ENCODE results near the gene AUTS2. TPM values are rescaled to one million over a fixed set of nuclear protein-coding genes. Genes with fewer than 3 reads are reported as not detected.

AUTS2 gene
- total and polyA plus RNA-seq, 10 donors: 6.1 to 54.8 (median 29.1) TPM

GRCh38 chr7:70189776-70190175 lies 591.5 kb downstream of the AUTS2 start:
- intact Hi-C loops (cut with DNase I; ENCODE audit: low total_unique reads): loop anchor here (5.0 kb wide), 1 partner anchor 508 kb away; no protein-coding TSS in a partner anchor
- no peaks in the 10 kb centered on the region for H3K27me3 ChIP-seq (replicated peaks in 1 of 7)
- TF ChIP-seq, protein P1, sequence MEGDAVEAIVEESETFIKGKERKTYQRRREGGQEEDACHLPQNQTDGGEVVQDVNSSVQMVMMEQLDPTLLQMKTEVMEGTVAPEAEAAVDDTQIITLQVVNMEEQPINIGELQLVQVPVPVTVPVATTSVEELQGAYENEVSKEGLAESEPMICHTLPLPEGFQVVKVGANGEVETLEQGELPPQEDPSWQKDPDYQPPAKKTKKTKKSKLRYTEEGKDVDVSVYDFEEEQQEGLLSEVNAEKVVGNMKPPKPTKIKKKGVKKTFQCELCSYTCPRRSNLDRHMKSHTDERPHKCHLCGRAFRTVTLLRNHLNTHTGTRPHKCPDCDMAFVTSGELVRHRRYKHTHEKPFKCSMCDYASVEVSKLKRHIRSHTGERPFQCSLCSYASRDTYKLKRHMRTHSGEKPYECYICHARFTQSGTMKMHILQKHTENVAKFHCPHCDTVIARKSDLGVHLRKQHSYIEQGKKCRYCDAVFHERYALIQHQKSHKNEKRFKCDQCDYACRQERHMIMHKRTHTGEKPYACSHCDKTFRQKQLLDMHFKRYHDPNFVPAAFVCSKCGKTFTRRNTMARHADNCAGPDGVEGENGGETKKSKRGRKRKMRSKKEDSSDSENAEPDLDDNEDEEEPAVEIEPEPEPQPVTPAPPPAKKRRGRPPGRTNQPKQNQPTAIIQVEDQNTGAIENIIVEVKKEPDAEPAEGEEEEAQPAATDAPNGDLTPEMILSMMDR (IDR thresholded peaks at IDR 0.05 in 8 of 11, conservative IDR thresholded peaks at IDR 0.05 in 3 of 11): no peak
- TF ChIP-seq POLR2AphosphoS5 (IDR thresholded peaks at IDR 0.05) (no peak), POLR2A (IDR thresholded peaks at IDR 0.05) (no peak)
- H3K27ac ChIP-seq: no peak overlapping the region
- H3K4me3 ChIP-seq: no peak overlapping the region
- peaks cover 0 to 16% (median 8%) of the 10 kb centered on the region in 8 donors for H3K9me3 ChIP-seq
- DNase-seq: no peak
- H3K36me3 ChIP-seq: no peaks in the 10 kb centered on the region
- WGBS, 5 donors: 82 to 87% (median 86%) methylated on average over 4 of the region's 4 CpGs
- no peaks in the 10 kb centered on the region for H3K4me1 ChIP-seq

DNA sequence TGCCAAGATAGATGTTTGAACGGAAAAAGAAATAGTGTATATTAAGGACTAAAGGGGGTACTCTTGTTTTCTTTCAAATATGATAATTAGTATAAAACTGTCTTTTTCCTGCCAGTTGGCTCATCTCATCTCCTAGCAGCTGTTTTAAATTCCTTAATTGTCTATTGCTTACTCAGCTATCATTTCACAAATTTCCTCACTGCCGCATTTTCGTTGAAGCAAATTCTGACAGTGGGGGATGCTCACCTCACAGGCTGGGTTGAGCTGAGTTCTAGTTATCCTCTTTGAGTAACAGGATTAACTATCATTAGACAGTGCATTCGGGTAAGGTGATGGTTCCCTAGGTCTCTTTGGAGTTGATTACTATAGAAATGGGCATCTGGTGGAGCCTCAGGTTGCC lies 592.0 kb downstream of the AUTS2 start:
- Histone ChIP-seq H3K27me3 (replicated peaks in 1 of 7) (no peaks in the 10 kb centered on the region), H3K36me3 (no peaks in the 10 kb centered on the region), H3K4me1 (no peaks in the 10 kb centered on the region), H3K27ac (no peak overlapping the region), H3K9me3 (peaks cover 0 to 16% (median 8%) of the 10 kb centered on the region in 8 donors), H3K4me3 (no peak overlapping the region)
- 71 to 93% (median 84%) methylated on average over 4 of the region's 4 CpGs for WGBS, 5 donors
- no peak for DNase-seq
- intact Hi-C loops (cut with DNase I; ENCODE audit: low total_unique reads): loop anchor here (5.0 kb wide), 1 partner anchor 507 kb away; no protein-coding TSS in a partner anchor
- TF ChIP-seq POLR2A (IDR thresholded peaks at IDR 0.05) (no peak), POLR2AphosphoS5 (IDR thresholded peaks at IDR 0.05) (no peak)
- TF ChIP-seq, protein P1 (IDR thresholded peaks at IDR 0.05 in 8 of 11, conservative IDR thresholded peaks at IDR 0.05 in 3 of 11): no peak

- no peaks in the 10 kb centered on the region for H3K36me3 ChIP-seq
- intact Hi-C loops (cut with DNase I; ENCODE audit: low total_unique reads): loop anchor here (5.0 kb wide), 1 partner anchor 504 kb away; no protein-coding TSS in a partner anchor
- DNase-seq: no peak
- no peaks in the 10 kb centered on the region for H3K4me1 ChIP-seq
- 62 to 78% (median 72%) methylated on average over 4 of the region's 4 CpGs for WGBS, 5 donors
- H3K4me3 ChIP-seq: no peak overlapping the region
- H3K9me3 ChIP-seq: peaks cover 0 to 16% (median 8%) of the 10 kb centered on the region in 8 donors
- TF ChIP-seq POLR2A (IDR thresholded peaks at IDR 0.05) (no peak), POLR2AphosphoS5 (IDR thresholded peaks at IDR 0.05) (no peak)
- TF ChIP-seq, protein P1 (IDR thresholded peaks at IDR 0.05 in 8 of 11, conservative IDR thresholded peaks at IDR 0.05 in 3 of 11): peak in 3 of 11 experiments; percentile 11 to 28 (median 17)
- H3K27me3 ChIP-seq (replicated peaks in 1 of 7): no peaks in the 10 kb centered on the region
- H3K27ac ChIP-seq: no peak overlapping the region
These were observed 595.2 kb downstream of the AUTS2 start for GRCh38 chr7:70193514-70193913.

GRCh38 chr7:70208236-70209063 lies 610.2 kb downstream of the AUTS2 start:
- Histone ChIP-seq H3K4me3 (no peak overlapping the region), H3K4me1 (no peaks in the 10 kb centered on the region), H3K27me3 (replicated peaks in 1 of 7) (no peaks in the 10 kb centered on the region), H3K9me3 (no peaks in the 10 kb centered on the region), H3K36me3 (no peaks in the 10 kb centered on the region), H3K27ac (no peak overlapping the region)
- no peak for DNase-seq
- 48 to 69% (median 58%) methylated on average over 5 of the region's 5 CpGs for WGBS, 5 donors
- intact Hi-C loops (cut with DNase I; ENCODE audit: low total_unique reads): no loop called here
- TF ChIP-seq POLR2A (IDR thresholded peaks at IDR 0.05) (no peak), POLR2AphosphoS5 (IDR thresholded peaks at IDR 0.05) (no peak)
- TF ChIP-seq, protein P1 (IDR thresholded peaks at IDR 0.05 in 8 of 11, conservative IDR thresholded peaks at IDR 0.05 in 3 of 11): no peak

All from spleen (tissue), 11 donors.